Stimulated activated naive B cell treated with anti-CD40 and anti-IgM and Interleukin-4, amounts not matched to agents 10 μg/mL and 1 μg/mL and 100 μg/mL, for 72 hours (primary cell): Measurements from ENCODE around the gene ECSCR.

Experiments
- ATAC-seq, 2 donors: fragments of 150-1000 bp; cut with Tn5 transposase; replicated peaks; 2 replicates each; pipeline ENCODE4 v1.10.0; 2021; ENCODE audit warnings: moderate library complexity in 1 of 2
- DNase-seq: peaks from one replicate; pipeline ENCODE4 v3.0.0; 2021
- H3K27ac Mint-ChIP-seq: one replicate; pipeline ENCODE4 v1.8.0; 2022; ENCODE audit warnings: mild to moderate bottlenecking, mixed read lengths
- H3K27me3 Mint-ChIP-seq, 2 donors: one replicate each; pipeline ENCODE4 v1.8.0; 2022; ENCODE audit warnings: mixed read lengths in 2 of 2
- H3K36me3 Mint-ChIP-seq, 2 donors: one replicate each; pipeline ENCODE4 v1.8.0; 2022; ENCODE audit warnings: mixed read lengths in 2 of 2, mild to moderate bottlenecking in 1 of 2
- H3K4me1 Mint-ChIP-seq, 2 donors: one replicate each; pipeline ENCODE4 v1.8.0; 2022; ENCODE audit warnings: mixed read lengths in 2 of 2, mild to moderate bottlenecking in 1 of 2
- H3K4me3 Mint-ChIP-seq, 2 donors: one replicate each; pipeline ENCODE4 v1.8.0; 2022; ENCODE audit warnings: mild to moderate bottlenecking in 2 of 2, mixed read lengths in 2 of 2, moderate library complexity in 1 of 2
- H3K9me3 Mint-ChIP-seq, 2 donors: one replicate each; pipeline ENCODE4 v1.8.0; 2022; ENCODE audit warnings: mixed read lengths in 2 of 2, mild to moderate bottlenecking in 1 of 2

ECSCR gene

GRCh38 chr5:139404484-139404840 lies 58.1 kb downstream of the ECSCR start:
- Mint-ChIP-seq H3K9me3 (peaks cover 0 to 1% of the 10 kb centered on the region in 2 donors), H3K27me3 (no peaks in the 10 kb centered on the region), H3K27ac (peak overlapping the region; percentile 97), H3K4me1 (peaks cover 35 to 50% of the 10 kb centered on the region in 2 donors), H3K36me3 (peaks cover 5 to 6% of the 10 kb centered on the region in 2 donors), H3K4me3 (peak overlapping the region; percentile 85 to 87)
- no peak for ATAC-seq
- DNase-seq, result no peak

GRCh38 chr5:139403787-139404483 lies 58.6 kb downstream of the ECSCR start, which contains the start of gene SPATA24:
TSS of gene SPATA24 (minus strand) at chr5:139404089. CDS start at chr5:139404060, 29 bp downstream.
- Mint-ChIP-seq H3K4me1 (peaks cover 40 to 56% of the 10 kb centered on the region in 2 donors), H3K4me3 (peak within 1 kb of the TSS; percentile 85 to 87), H3K27ac (peak within 1 kb of the TSS; percentile 97), H3K36me3 (peaks cover 5 to 7% of the 10 kb centered on the region in 2 donors), H3K27me3 (no peaks in the 10 kb centered on the region), H3K9me3 (peaks cover 0 to 1% of the 10 kb centered on the region in 2 donors)
- ATAC-seq, result peak; percentile 79 to 86
- DNase-seq, result peak; percentile 98

- peak overlapping the region; percentile 97 for H3K27ac Mint-ChIP-seq
- ATAC-seq (no peak), DNase-seq (no peak)
- peaks cover 5 to 7% of the 10 kb centered on the region in 2 donors for H3K36me3 Mint-ChIP-seq
- H3K27me3 Mint-ChIP-seq, result no peaks in the 10 kb centered on the region
- H3K9me3 Mint-ChIP-seq, result peaks cover 0 to 1% of the 10 kb centered on the region in 2 donors
- H3K4me1 Mint-ChIP-seq, result peaks cover 41 to 56% of the 10 kb centered on the region in 2 donors
- H3K4me3 Mint-ChIP-seq, result peak overlapping the region; percentile 85 to 87
Measured at GRCh38 chr5:139403418-139403786, 59.1 kb downstream of the ECSCR start.

GRCh38 chr5:139402561-139403158 lies 59.9 kb downstream of the ECSCR start:
- no peak for DNase-seq
- H3K27me3 Mint-ChIP-seq, result no peaks in the 10 kb centered on the region

GRCh38 chr5:139401546-139401945 lies 61.0 kb downstream of the ECSCR start:
- Mint-ChIP-seq H3K27me3 (no peaks in the 10 kb centered on the region), H3K4me1 (peaks cover 33 to 50% of the 10 kb centered on the region in 2 donors), H3K27ac (no peak overlapping the region), H3K9me3 (peaks cover 0 to 1% of the 10 kb centered on the region in 2 donors), H3K4me3 (no peak overlapping the region), H3K36me3 (peaks cover 14 to 15% of the 10 kb centered on the region in 2 donors)
- ATAC-seq, result no peak
- no peak for DNase-seq

More at GRCh38 chr5:139402561-139403158, 59.9 kb downstream of the ECSCR start:
- Mint-ChIP-seq H3K9me3 (peaks cover 0 to 1% of the 10 kb centered on the region in 2 donors), H3K36me3 (peaks cover 7 to 9% of the 10 kb centered on the region in 2 donors), H3K27ac (peak overlapping the region; percentile 97), H3K4me3 (peak overlapping the region; percentile 85 to 87), H3K4me1 (peaks cover 38 to 50% of the 10 kb centered on the region in 2 donors)
- no peak for ATAC-seq

- Mint-ChIP-seq H3K4me1 (peaks cover 38 to 52% of the 10 kb centered on the region in 2 donors), H3K27ac (peak overlapping the region; percentile 93), H3K27me3 (no peaks in the 10 kb centered on the region), H3K36me3 (peaks cover 24 to 27% of the 10 kb centered on the region in 2 donors), H3K9me3 (peaks cover 0 to 1% of the 10 kb centered on the region in 2 donors), H3K4me3 (peak overlapping the region; percentile 8 to 40)
- no peak for DNase-seq
- peak in 1 of 2 donors; percentile 47 for ATAC-seq
Measured at GRCh38 chr5:139399501-139400121, 62.9 kb downstream of the ECSCR start.
